HG02623 (cell line): ENCODE results near the gene AUTS2.

Experiments
- ATAC-seq: cut with Tn5 transposase; IDR thresholded peaks from one replicate; pipeline ENCODE4 v1.9.1; 2021; ENCODE audit warnings: moderate library complexity; ENCODE audit not compliant: unreplicated experiment

Gene AUTS2

DNA sequence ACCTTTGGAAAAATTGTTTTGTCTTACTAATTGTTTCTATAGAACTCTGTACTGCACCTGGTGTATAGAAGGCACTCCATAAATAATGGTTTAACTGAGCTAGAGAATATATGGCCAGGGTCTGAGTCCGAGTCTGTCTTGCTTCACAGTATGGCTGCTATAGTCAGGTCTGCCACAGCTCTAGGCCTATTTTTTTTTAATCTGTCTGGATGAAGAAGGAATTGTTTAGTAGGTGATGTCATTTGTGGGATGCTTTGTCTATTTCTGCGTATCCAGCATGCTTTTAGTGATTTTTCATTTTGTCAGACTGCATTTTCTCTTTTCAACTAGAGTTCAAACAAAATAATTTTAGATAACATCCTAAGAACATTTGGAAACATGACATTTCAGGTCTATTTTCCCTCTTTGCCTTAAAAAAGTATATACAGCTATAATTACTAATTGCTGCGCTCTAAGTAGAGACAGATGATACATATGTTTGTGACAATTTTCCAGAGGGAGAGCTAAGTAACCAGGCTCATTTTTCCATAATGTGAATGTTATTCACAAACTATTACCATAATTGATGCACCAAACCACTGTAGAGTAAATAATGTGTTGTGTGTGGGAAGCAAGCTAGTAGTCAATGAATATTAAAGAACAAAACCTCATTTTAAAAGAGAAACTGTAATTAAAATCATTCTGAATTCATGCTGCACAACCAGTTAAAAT, 361.7 kb downstream of the AUTS2 start:
- no peak for ATAC-seq

DNA sequence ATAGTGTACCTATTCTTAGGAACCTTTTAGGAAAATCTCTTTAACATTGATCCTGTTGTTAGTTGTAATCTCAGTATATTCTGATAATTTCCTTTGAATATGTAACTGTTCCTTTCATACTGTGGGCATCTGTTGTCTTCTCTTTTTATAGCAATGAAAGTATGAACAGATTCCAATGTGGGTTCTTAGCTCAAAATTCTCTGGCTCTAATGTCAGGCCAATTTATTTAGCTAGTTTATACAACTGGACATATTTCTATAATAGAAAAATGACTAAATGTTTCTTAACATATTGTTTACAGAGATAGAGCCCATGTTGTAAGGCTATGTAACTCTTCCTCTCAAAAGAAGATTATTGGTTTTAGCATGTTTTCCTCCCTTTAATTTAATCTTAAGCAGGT, 363.2 kb downstream of the AUTS2 start:
- ATAC-seq: no peak

DNA sequence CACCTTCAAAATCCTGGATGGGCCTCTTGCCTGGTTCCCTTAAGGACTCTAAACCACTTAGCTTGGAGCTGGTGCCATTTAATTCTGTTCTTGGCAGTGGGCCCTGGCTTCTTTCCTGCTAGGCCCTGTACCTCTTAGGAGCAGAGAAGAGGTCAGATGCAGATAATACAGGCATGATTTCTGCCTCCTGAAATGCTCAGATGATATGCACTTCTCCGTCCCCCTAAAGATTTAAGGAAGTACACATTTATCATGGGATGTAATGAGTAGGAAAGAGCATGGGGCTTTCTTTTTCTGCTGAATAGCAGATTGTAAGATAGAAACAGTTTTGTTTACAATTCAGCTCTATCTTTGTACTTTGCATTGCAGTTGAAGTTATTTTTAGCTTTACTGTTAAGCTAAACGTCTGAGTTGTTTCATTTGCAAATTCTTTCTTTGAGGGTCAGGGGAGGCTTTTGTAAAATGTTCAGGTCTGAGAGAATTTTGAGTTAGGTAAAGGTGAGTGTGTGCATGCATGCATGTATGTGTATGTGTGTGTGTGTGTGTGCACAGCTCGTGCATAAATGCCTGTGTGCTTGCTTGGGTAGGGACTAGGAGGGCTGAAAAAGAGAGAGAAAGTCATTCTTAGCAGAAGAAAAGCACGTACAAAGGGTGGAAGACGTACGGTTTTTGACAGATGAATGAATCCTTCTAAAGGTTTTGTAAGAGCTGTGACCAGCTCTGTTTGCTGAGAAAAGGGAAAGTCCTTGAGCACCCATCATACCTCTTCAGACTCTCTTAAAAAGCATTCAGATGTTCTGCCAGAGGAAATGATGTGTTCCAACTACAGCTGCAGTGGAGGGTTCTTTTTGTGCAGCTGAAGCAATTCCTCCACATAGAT, 364.2 kb downstream of the AUTS2 start:
- no peak for ATAC-seq

DNA sequence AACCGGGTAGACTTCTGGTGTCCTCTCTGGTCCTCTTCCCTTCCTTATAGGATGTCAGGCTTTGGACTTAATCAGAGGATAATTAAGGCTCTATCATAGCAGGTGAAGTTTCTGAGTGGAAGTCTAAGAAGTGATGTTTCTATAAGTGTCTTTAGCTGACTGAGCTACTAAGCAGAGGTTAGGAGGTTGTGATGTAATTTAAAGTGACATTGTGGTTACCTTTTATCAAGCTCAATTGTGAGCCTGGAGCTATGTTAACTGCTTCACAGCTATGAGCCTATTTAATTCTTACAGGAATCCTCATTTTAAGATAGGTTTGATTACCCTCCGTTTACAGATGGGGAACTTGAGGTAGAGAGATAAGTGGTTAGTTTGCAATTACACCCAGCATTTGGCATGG, 365.1 kb downstream of the AUTS2 start:
- ATAC-seq: no peak

DNA sequence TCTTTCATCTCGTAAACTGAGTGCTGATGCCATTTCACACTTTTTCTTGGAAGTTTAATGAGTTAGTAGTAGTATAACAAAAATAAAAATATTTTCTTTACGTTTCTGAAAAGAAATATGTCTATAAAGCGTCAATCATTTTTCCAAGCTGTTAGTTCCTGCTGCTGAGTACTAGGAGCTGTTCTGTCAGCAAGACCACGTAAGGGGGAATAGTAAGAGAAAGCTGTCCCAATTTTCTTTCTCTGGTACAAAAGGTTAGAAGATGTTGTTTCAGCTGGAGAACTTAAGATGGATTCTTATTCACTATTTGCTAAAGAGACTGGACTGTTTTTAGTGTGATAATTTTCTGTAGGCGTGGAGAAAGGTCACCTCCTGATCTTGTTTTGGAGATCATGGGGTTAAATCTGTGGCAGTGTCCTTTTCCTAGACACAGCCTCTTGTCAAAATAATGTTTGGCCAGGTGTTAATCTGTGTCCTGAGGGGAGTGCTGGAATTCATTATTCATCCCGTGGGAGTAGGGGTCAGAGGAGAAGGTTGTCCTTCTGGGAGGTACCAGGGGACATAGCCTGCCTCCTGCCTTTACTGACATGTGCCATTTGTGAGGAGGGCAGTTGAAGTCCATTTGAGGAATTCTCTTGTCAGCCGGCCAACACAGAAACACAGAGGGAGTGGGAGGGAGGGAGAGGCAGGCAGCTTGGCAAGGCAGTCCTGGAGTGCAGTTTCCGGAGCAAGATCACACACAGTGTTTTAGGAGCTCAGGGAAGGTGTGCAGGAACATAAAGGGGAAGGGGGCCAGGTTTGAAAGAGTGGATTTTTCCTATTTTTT, 368.7 kb downstream of the AUTS2 start:
- ATAC-seq: no peak

DNA sequence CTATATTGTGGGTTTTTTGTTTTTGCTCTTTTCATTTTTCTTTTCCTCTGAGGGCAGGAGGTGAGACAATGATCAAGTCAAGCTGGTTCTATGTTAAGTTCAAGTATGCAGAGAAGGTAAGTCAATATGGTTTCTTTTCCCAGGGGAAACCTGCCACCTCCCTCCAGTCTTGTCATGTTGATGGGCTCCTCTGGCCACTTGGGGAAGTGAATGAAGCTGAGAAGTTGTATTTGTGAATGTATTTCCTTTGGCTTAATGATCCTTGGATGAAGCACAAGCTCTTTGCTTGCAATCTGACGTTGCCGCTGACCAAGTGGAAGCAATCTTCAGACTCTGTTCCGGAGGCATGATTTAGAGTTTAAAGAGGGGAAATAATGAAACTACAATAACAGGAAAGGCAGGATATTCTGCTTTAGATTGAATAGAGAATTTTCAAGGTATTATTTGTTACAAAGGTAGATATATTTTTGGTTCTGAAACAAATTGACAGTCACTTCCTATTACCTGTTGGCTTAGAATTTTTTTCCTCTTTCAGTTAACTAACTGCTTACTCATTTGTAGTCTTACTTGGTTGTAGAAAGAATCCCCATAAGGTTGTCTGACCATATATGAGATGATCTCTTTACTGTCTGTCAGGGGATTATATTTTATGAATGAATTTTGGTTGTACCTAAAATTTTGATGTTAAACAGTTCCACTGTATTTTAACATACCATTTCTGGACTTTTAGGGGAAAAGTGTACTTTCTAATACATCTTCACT, 369.6 kb downstream of the AUTS2 start:
- no peak for ATAC-seq

DNA sequence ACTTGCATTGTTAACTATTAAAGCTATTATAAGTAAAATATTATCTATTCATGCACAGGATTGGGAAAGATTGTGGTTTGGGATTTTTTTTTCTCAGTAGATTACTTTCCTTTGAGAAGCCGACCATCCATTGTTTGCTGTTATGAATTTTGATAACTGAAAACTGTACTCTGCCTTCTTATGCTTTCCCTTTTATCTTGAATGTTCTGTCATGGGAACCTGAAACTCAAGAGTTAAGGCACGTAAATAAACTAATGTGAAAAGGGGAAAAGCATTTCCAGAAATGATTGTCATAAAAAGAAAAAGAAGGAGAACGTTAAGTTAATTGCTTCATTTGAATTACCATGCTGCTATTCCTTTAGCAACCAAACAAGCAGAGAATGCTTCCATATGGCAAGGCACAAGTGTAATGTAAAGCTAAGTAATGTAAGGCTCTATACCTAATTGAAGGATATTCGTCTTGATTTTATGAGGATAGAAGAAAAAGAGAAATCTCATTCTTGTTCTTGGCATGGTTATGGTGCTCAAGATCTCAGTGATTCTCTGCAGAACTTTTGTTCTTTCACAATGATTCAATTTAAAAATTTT, 370.8 kb downstream of the AUTS2 start:
- ATAC-seq: no peak

DNA sequence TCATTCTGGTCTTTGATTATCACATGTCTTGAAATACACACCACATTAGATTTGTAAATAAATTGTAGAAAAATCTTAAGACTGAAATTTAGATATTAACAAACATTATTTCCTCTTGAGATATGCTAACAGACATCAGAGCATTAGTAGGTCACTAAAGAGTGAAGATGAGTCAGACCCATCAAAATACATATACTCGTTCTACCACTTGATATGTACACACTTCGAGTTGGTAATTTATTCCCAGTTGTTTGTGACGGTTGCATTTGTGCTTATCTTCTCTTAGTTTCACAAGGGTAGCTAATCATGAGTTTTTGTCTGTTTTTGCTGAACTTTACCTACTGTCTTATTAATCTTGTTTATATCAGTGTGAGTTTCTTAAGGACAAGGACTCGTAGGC, 383.4 kb downstream of the AUTS2 start:
- no peak for ATAC-seq

DNA sequence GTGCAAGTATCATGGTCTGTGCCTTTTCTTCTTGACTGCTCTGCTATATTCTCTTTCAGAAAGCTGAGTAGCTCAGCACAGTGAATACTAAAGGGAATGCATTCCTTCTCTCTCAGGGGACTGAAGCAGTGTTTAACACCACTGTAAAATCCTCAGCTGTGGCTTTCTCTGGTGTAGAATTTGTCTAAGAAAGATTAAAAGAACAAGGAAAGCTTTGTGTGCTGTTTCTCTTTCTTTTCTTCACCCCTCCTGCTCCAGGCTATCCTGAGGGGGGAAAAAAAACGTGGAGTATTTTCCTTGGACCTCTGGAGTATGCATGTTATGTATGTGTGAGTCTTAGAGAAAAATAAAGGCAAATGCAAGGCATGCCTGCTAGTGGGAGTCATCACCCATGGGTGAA, 383.9 kb downstream of the AUTS2 start:
- ATAC-seq: no peak

DNA sequence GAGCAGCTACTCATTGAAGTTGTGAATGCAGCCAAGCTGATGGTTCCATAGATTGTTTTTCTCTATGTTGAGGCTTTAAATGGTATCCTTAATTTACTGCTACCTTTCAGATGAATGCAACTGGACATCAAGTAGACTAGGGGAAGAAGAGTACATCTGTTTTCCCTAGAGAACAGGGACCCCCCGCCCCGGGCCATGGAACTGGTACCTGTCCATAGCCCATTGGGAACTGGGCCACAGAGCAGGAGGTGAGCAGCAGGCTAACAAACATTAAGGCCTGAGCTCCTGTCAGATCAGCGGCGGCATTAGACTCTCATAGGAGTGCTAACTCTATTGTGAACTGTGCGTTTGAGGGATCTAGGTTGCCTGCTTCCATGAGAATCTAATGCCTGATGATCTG, 391.3 kb downstream of the AUTS2 start:
- no peak for ATAC-seq

DNA sequence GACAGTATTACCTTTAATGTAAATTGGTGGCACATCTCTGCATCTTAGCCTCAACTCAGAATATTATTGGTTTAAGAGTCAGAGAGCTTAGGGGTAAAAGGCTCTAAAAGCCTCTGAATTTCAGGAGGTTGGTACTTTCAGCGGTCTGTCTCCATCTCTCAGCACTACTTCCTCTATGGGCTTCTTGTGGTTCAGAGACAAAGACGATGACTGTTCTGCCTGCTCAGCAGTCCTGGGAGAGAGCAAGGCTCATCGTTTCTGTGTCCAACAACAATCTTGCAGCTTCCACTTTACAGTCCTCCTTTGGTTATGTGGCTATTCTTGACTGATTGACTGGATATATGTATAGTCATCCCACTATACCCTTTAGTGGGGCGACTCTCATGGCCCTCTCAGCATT, 394.7 kb downstream of the AUTS2 start:
- no peak for ATAC-seq

DNA sequence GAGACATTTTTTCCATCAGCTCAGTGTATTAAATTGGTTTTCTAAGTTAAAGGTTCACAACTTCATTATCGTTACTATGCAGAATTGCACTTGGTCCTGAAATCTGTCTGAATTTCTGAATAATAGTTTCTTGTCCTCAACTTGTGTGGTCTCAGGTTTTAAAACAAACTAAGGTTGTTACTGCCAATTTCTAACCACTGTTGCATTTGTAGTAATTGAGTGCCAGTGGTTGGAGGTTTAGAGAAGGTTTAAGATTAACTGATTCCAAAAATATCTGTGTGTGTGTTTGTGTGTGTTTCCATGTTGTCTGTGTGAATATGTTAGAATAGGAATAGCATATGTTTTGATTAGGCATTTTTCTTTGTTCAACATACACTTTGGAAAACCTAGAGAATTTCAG, 395.9 kb downstream of the AUTS2 start:
- no peak for ATAC-seq

DNA sequence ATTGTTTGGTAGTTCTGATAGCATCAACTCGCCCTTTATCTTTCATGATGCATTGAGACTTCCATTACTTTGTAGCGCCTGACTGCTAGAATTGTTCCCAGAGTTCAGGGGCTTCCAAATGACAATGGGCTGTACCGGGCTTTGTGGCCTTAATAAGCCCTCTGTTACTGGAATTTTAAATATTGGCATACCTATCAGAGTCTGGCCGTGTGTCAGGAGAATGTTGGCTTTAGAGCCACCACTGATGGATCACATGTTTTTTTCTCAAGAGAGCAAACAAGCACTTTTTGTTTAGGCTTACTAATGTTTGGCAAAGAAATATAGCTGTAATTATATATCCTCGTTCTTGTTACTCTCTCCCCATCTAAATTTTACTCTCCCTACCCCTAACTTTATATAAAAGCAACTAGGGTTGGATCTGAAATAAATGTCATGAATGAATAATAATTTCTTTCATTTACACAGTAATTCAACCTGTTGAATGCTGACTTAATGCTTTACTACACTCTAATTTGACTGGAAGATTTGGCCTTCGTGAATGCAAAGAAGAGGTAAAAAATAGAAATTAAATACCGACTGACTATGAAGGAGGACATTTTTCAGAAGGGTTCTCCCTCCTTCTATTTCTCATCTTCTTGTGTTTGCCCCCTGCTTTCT, 396.7 kb downstream of the AUTS2 start:
- no peak for ATAC-seq

DNA sequence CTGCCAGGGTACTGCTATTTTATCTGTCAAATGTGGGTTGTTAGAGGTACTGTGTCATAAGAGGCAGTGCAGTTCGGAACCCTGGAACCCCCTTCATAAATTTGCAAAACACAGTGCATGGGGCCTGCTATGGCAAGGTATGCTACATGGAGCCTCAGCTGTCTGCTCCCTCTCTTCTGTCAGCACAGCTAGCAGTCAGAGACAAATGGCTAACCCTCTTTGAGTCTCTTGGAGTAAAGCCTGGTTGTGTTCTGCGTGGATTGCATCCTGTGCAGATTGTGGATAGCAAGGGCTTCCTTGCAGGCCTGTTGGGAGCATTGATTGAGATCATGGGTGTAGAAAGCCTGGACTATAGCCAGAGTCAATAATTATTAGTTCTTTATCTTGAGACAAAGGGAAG, 397.8 kb downstream of the AUTS2 start:
- no peak for ATAC-seq

DNA sequence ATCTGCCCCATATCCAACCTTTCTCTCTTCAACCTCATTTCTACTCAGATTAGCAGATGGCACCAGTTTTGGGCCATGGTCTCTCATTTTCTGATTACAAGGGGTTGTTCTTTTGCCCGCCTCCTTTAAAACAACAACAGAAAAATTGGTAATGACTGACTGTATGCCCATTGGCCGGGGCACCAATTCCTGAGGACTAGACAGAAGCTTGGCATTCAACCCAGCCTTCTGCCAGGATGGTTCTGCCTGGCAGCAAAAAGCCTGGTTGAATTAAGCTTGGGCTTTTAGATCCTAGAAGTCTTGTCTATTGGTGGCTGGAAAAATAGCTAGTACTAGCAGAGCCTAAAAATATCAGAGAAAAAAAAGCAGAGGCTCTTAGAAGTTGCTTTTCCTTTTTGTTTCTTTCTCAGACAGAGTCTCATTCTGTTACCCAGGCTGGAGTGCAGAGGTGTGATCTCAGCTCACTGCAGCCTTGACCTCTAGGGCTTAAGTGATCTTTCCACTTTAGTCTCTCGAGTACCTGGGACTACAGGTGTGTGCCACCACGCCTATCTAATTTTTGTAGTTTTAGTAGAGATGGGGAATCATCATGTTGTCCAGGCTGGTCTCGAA, 402.6 kb downstream of the AUTS2 start:
- ATAC-seq: no peak

DNA sequence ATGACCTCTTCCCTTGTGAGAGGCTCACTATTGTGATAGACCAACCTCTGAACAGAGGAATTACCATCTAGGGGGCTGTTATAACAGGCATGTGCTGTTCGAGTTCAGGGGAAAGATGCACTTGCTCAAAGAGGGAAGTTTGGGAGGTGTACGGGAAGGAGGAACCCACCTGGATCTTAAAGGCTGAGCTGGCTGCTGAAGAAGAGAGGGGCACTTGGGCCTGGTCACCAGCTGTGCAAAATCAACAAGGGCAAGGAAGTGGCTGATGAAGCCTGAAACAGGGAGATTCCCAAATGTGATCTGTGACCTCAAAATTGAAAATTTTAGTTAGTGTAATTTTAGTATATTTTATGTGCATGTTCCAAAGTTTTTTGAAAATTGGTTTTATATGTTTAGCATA, 407.2 kb downstream of the AUTS2 start:
- ATAC-seq: no peak

DNA sequence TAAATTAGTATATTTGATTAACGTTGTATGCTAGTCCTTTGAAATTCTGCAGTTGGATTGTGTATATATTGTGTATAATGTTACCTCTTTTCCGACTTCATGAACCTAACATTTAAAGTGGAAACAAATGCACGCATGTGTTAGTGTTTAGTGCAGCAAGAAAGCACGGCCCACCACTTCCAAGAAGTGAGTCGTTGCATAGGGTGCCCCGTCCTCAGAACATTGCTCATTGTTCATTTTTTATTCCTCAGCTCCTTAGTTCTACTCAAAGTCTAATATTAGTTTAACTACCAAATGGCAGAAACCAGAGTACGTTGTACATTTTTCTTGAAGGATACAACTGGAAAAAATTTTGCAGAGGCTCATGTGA, 407.6 kb downstream of the AUTS2 start:
- ATAC-seq: no peak

DNA sequence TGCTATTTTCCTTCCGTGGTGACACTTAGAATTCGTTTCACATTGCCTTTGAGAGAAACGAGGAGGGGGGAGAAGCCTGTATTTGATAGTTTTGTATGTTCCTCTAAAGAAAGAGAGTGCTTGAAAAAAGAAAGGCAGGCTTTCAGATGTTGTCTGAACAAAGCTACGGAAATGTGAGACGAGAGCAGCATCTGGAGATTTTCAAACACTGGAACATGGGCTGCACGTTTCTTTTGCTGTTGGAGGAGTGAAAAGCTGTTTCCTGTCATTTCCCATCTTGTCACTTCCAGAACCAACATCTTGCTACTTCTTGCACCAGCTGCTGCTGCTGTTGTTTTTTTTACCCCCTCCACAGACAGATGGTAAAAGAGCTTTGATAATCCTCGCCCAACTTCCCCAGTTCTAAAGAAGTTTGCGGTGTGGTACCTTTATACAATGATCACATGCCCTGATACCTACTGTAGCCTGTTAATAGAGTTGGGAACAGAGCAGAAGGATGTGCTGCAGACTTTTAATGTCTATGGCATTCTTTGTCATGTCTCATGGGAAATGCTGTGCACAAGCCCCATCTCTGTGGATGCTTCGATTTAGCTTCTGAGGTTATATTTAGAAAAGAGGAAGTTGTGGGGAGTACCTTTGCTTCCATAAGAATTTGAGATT, 408.1 kb downstream of the AUTS2 start:
- no peak for ATAC-seq

DNA sequence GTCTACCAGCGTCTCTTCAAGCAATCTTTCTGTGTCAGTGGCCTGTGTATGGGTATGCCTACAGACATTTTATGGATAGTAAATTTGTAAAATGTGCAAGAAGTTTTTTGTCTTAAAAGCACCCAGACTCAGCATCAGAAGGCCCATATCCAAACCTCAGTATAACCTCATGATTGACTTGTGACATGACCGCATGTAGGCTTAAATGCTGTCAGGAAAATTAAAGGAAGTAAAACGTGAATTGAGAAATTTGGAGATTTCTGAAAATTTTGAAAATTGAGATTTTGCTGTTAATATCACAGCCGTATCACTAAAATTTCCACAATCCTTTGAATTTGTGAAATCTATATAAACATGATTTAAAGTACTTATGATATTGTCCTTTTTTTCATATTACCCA, 410.2 kb downstream of the AUTS2 start:
- ATAC-seq: no peak
